Activated naive CD4-positive, alpha-beta T cell (primary cell): Measurements from ENCODE around the gene CATSPERD.

ENCODE experiments used
- DNase-seq, 4 experiments: peaks; one replicate each; lab custom pipeline; 2025; lab: John Stamatoyannopoulos, UW

Gene CATSPERD

GRCh38 chr19:5719961-5720790 lies at the start of gene CATSPERD, which contains the start of gene LONP1:
CATSPERD (plus strand) TSS chr19:5720637; CDS start chr19:5720738, 101 bp downstream.
LONP1 (minus strand) TSS chr19:5720146; CDS start chr19:5720132, 14 bp downstream.
- peak; percentile 96 to 98 (median 97) for DNase-seq

GRCh38 chr19:5671600-5671999 lies 48.8 kb upstream of the CATSPERD start:
- no peak for DNase-seq

GRCh38 chr19:5672708-5673459 lies 47.6 kb upstream of the CATSPERD start:
- no peak for DNase-seq

DNA sequence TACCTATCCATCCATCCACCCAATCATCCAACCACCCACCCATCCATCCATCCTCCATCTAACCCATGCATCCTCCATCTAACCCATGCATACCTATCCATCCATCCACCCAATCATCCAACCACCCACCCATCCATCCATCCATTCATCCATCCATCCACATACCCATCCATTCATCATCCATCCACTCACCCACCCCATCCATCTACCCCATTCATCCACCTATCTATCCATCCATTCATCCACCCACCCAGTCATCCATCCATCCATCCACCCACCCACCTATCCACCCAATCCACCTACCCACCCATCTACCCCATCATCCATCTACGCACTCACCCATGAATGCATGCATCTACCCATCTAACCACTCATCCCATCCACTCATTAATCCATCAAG lies 46.7 kb upstream of the CATSPERD start:
- DNase-seq = no peak

DNA sequence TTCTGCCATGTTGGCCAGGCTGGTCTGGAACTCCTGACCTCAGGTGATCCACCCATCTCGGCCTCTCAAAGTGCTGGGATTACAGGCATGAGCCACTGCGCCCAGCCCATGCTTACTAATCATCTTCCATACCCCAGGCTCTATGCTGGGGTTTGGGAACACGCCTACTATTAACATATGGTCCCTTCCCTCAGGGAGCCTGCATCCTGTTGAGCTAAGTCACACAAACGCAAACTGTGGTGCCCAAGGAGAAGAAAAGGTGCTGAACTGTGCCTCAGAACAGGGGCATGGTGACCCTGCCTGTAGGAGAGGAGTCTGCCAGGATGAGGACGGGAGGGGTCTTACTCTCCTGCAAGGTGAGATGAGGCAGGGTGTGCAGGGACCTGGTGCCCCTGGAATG lies 45.7 kb upstream of the CATSPERD start:
- DNase-seq = no peak

GRCh38 chr19:5676105-5676771 lies 44.2 kb upstream of the CATSPERD start:
- DNase-seq = no peak

DNA sequence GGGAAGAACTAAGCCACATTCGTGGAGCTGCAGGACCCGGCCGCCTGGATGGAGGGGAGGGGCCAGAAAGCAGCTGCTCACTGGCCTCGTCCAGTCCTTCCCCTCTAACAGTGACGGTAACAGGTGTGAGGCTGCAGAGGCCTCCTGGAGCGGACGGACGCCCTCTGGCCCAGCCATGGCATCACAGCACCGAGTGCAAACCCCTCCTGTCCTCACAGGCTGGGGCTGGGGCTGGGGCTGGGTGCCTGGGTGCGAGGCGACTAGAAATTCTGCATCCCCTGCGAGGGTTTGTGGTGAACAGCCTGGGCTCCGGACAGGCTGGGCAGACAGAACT lies 43.7 kb upstream of the CATSPERD start:
- DNase-seq = no peak

DNA sequence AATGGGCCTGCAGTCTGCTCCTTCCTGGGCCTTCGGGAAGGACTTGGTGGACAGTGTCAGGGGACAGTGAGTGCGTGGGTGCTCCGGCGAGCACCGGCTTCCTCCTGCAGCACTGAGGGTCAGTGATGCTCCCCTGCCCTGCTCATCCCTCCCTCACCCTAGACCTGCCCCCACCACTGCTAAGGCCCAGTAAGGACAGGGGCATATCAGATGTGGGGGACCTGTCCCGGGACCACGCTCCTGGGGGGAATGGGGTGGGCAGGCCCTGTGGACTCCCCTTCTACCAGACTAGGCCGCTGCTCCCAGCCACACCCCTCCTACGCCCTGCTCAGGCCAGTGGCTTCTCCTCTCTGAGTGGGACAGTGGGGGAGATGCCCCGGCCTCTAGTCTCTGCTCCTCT lies 43.3 kb upstream of the CATSPERD start:
- no peak for DNase-seq

GRCh38 chr19:5677580-5677979 lies 42.9 kb upstream of the CATSPERD start:
- no peak for DNase-seq

GRCh38 chr19:5678071-5678718 lies 42.2 kb upstream of the CATSPERD start:
- no peak for DNase-seq

DNA sequence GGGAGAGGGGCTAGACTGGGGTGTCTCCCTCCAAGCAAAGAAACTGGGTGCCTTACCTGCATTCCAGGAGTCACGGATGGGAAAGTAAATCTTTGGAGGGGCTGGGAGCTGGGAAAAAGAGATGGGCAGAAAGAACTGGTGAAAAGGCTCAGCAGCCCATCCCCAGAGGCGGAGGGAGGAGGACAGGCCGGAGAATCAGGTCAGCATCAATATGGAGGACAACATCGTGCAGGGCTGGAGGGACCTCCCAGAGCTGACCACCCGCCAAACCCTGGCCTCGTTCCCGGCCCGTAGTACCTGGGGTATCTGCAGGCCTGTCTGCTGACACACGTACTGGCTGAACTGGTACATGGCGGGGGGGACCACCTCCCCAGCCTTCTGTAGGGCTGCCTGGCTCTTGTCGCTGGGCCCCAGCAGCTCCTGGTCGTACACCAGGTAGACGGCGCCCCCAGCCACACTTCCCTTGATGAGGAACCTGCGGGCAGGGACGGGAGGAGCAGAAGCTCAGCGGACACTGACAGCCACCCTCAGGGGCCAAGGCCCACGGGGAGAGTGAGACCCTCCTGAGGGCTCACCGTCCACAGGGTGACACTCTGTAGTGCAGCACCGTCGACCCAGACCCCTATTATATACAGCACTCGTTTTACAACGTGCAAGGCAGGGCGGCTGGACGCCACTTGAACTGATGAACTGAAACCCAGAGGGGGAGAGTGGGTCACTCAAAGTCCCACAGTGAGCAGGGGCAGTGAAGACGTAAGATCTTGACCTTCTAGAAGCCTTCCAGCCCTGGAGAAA lies 41.0 kb upstream of the CATSPERD start:
- DNase-seq = no peak

- no peak for DNase-seq
Observed at GRCh38 chr19:5680084-5680436, 40.4 kb upstream of the CATSPERD start.

- DNase-seq = peak; percentile 97 to 99 (median 98)
Observed at GRCh38 chr19:5680437-5681368, 39.7 kb upstream of the CATSPERD start, which contains the start of the genes HSD11B1L and MICOS13. HSD11B1L (plus strand) TSS chr19:5681027; CDS start chr19:5684833, 3,806 bp downstream. MICOS13 (minus strand) TSS chr19:5680516; CDS start chr19:5680486, 30 bp downstream.

DNA sequence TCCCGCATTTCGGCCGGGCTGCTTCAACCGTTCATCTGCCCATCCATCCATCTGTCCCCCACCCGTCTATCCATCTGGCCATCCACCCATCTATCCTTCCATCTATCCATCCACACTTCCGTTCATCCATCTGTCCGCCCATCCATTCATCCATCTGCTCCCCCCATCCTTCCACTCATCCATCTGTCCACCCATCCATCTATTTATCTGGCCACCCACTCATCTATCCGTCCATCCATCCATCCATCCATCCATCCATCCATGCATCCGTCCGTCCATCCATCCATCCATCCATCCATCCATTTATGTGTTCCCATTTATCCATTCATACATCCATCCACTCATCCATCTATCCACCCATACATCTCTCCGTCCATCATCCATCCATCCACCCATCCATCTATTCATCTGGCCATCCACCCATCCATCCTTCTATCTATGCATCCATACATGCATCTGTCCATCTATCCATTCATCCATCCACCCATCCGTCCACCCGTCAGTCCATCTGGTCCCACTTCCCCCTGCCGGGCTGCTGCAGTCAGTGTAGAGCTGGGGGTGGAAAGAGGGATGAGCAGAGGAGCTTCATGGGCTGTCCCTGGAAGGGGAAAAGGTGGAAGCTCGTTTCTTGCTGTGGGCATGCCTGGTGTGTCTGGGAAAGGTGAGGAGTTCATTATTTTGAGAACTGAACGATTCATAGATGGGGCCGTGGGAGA lies 38.9 kb upstream of the CATSPERD start:
- no peak for DNase-seq

- DNase-seq = no peak
Observed at GRCh38 chr19:5682107-5682482, 38.3 kb upstream of the CATSPERD start.

- no peak for DNase-seq
Observed at GRCh38 chr19:5683177-5683886, 37.1 kb upstream of the CATSPERD start.

DNA sequence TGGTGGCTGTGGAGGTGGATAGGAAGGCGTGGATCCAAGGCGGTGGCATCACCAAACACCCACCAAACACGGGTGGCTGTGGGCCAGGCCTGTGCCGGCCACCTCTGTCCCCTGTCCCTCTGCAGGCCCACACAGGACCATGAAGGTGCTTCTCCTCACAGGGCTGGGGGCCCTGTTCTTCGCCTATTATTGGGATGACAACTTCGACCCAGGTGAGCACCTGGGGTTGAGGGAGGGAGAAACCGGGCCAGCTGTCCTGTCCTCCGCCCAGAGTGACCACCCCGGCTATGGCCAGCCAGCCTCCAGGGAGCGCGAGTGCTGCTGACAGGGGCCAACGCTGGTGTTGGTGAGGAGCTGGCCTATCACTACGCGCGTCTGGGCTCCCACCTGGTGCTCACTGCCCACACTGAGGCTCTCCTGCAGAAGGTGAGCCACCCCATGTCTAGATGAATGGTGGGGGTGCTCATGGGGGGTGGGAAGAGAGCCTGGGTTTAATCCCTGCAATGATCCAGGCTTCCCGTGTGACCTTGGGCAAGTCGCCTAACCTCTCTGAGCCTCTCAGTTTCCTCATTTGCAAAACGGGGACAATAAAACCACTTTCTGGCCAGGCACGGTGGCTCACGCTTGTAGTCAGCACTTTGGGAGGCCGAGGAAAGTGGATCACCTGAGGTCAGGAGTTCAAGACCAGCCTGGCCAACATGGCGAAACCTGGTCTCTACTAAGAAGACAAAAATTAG lies 35.6 kb upstream of the CATSPERD start:
- no peak for DNase-seq

- DNase-seq = no peak
Observed at GRCh38 chr19:5686326-5686646, 34.2 kb upstream of the CATSPERD start.
